ENCODE results near the gene CALR3. TPM values are rescaled to one million over a fixed set of nuclear protein-coding genes. Genes with fewer than 3 reads are reported as not detected.
A peak's percentile ranks its signal among the peaks of the same experiment; 100 is the strongest.

CALR3 gene
- total and polyA plus RNA-seq, 2 of the 13 experiments (the other 11 are each of a cell fraction or from before 2014, with no cell fraction given), result not detected

DNA sequence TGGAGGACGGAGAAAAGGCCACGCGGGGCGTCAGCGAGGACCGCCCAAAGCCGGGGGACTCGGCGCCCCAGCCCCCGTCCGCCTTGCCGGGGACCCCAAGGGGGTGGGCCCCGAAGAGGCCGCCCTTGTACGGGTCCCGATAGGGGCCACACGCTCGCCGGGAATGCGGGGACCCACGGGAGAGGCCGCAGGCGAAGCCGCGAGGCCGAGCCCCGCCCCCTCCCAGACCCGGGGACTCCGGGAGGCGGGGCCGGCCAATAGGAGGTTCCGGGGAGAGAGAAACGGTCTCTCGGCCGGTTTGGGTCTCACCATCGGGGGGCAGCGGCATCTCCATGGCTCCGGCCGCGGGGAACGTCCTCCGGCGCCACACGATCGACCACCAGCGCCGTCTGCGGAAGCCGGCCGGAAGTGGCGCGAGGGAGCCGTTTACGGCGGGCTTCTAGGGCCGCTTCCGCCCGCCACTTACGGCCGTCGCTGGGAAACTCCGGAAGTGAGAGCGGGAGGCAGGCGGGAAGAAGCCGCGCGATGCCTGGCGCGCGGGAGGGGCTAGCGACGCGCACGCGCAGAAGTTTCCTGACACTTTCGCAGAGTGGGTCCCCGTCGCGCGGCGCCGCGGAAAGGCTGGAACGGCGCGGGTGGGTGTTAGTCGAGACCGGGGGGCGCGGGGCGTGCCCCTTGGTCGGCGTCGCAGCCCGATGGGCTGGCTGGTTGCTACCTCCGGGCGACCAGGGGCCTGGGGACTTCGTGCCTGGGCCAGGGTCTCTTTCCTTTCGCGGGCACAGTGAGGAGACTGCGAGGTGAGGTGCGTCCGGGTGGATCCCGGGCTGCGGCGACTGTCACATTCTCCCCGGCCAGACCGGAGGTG, 46.3 kb upstream of the CALR3 start, which contains the start of gene CHERP (continued):
- TF ChIP-seq, protein P1, sequence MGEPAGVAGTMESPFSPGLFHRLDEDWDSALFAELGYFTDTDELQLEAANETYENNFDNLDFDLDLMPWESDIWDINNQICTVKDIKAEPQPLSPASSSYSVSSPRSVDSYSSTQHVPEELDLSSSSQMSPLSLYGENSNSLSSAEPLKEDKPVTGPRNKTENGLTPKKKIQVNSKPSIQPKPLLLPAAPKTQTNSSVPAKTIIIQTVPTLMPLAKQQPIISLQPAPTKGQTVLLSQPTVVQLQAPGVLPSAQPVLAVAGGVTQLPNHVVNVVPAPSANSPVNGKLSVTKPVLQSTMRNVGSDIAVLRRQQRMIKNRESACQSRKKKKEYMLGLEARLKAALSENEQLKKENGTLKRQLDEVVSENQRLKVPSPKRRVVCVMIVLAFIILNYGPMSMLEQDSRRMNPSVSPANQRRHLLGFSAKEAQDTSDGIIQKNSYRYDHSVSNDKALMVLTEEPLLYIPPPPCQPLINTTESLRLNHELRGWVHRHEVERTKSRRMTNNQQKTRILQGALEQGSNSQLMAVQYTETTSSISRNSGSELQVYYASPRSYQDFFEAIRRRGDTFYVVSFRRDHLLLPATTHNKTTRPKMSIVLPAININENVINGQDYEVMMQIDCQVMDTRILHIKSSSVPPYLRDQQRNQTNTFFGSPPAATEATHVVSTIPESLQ (CRISPR knock-in tag; conservative IDR thresholded peaks at IDR 0.05), result 0 out of 2 replicates have a peak, but pooled peaks have one; percentile 28
- TF ChIP-seq SMARCC2 (IDR thresholded peaks at IDR 0.05) (no peak), ARNTL (CRISPR knock-in tag; IDR thresholded peaks at IDR 0.05) (peak; percentile 78; the same call in 1 of the 2 replicates), IKZF4 (CRISPR knock-in tag; IDR thresholded peaks at IDR 0.05; ENCODE audit: borderline replicate concordance, low read depth, not compliant biosample characterization) (no peak), HDAC1 (CRISPR knock-in tag; IDR thresholded peaks at IDR 0.05) (peak; percentile 93), ZNF138 (CRISPR knock-in tag; IDR thresholded peaks at IDR 0.05; ENCODE audit: low read depth) (no peak), TAF15 (IDR thresholded peaks at IDR 0.05; ENCODE audit: low read depth, low read length, poor library complexity, severe bottlenecking) (no peak), SP5 (CRISPR knock-in tag; IDR thresholded peaks at IDR 0.05; ENCODE audit: borderline replicate concordance, low read depth) (0 out of 2 replicates have a peak, but pooled peaks have one; percentile 35), GATA4 (IDR thresholded peaks at IDR 0.05; ENCODE audit: borderline replicate concordance, low read depth) (no peak), ZNF589 (CRISPR knock-in tag; conservative IDR thresholded peaks at IDR 0.05) (no peak), RARG (CRISPR knock-in tag; IDR thresholded peaks at IDR 0.05; ENCODE audit: low read depth) (0 out of 2 replicates have a peak, but pooled peaks have one; percentile 55), EEA1 (CRISPR knock-in tag; IDR thresholded peaks at IDR 0.05; ENCODE audit: borderline replicate concordance) (0 out of 2 replicates have a peak, but pooled peaks have one; percentile 48), GTF3A (CRISPR knock-in tag; conservative IDR thresholded peaks at IDR 0.05) (0 out of 2 replicates have a peak, but pooled peaks have one; percentile 52), CEBPB (IDR thresholded peaks at IDR 0.05; ENCODE audit: borderline replicate concordance, low read depth, low read length) (no peak), NR1H2 (CRISPR knock-in tag; IDR thresholded peaks at IDR 0.05; ENCODE audit: borderline replicate concordance, low read depth) (no peak), GPN1 (CRISPR knock-in tag; IDR thresholded peaks at IDR 0.05; ENCODE audit: borderline replicate concordance) (no peak), MIXL1 (CRISPR knock-in tag; IDR thresholded peaks at IDR 0.05) (no peak)
- TF ChIP-seq, protein P2, sequence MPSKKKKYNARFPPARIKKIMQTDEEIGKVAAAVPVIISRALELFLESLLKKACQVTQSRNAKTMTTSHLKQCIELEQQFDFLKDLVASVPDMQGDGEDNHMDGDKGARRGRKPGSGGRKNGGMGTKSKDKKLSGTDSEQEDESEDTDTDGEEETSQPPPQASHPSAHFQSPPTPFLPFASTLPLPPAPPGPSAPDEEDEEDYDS (CRISPR knock-in tag; IDR thresholded peaks at IDR 0.05), result peak; percentile 64; the same call in 1 of the 2 replicates
- TF ChIP-seq, protein P3, sequence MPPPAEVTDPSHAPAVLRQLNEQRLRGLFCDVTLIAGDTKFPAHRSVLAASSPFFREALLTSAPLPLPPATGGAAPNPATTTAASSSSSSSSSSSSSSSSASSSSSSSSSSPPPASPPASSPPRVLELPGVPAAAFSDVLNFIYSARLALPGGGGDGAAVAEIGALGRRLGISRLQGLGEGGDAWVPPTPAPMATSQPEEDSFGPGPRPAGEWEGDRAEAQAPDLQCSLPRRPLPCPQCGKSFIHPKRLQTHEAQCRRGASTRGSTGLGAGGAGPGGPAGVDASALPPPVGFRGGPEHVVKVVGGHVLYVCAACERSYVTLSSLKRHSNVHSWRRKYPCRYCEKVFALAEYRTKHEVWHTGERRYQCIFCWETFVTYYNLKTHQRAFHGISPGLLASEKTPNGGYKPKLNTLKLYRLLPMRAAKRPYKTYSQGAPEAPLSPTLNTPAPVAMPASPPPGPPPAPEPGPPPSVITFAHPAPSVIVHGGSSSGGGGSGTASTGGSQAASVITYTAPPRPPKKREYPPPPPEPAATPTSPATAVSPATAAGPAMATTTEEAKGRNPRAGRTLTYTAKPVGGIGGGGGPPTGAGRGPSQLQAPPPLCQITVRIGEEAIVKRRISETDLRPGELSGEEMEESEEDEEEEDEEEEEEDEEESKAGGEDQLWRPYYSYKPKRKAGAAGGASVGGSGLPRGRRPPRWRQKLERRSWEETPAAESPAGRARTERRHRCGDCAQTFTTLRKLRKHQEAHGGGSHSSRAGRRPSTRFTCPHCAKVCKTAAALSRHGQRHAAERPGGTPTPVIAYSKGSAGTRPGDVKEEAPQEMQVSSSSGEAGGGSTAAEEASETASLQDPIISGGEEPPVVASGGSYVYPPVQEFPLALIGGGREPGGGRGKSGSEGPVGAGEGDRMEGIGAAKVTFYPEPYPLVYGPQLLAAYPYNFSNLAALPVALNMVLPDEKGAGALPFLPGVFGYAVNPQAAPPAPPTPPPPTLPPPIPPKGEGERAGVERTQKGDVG (CRISPR knock-in tag; IDR thresholded peaks at IDR 0.05; ENCODE audit: borderline replicate concordance), result peak; percentile 41; the same call in 1 of the 2 replicates
- TF ChIP-seq, protein P4, sequence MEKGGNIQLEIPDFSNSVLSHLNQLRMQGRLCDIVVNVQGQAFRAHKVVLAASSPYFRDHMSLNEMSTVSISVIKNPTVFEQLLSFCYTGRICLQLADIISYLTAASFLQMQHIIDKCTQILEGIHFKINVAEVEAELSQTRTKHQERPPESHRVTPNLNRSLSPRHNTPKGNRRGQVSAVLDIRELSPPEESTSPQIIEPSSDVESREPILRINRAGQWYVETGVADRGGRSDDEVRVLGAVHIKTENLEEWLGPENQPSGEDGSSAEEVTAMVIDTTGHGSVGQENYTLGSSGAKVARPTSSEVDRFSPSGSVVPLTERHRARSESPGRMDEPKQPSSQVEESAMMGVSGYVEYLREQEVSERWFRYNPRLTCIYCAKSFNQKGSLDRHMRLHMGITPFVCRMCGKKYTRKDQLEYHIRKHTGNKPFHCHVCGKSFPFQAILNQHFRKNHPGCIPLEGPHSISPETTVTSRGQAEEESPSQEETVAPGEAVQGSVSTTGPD (CRISPR knock-in tag; IDR thresholded peaks at IDR 0.05), result no peak
